Erythroblast (primary cell): ENCODE results near the gene LDLR.
"Not testable (repeated sequence)": the region's sequence is repeated elsewhere in the genome, so short reads cannot be mapped to it uniquely, and the experiment has no call there.

ENCODE experiments used
- DNase-seq, 2 experiments: peaks; one replicate each; lab custom pipeline; 2025; lab: John Stamatoyannopoulos, UW
- GATA1 ChIP-seq: IDR thresholded peaks from 2 replicates; pipeline ENCODE4 v1.6.1; 2011; ENCODE audit warnings: low read depth, mild to moderate bottlenecking, control low read depth, low read length, moderate library complexity
- POLR2A ChIP-seq: IDR thresholded peaks from 2 replicates; pipeline ENCODE4 v1.6.1; 2011; ENCODE audit warnings: mild to moderate bottlenecking, low read length

The LDLR gene

GRCh38 chr19:11125994-11126685 is 36.9 kb downstream of the LDLR start:
- TF ChIP-seq POLR2A (no peak), GATA1 (no peak)
- DNase-seq = peak; percentile 73 to 89

GRCh38 chr19:11127905-11128304 is 38.6 kb downstream of the LDLR start:
- no peak for DNase-seq

DNA sequence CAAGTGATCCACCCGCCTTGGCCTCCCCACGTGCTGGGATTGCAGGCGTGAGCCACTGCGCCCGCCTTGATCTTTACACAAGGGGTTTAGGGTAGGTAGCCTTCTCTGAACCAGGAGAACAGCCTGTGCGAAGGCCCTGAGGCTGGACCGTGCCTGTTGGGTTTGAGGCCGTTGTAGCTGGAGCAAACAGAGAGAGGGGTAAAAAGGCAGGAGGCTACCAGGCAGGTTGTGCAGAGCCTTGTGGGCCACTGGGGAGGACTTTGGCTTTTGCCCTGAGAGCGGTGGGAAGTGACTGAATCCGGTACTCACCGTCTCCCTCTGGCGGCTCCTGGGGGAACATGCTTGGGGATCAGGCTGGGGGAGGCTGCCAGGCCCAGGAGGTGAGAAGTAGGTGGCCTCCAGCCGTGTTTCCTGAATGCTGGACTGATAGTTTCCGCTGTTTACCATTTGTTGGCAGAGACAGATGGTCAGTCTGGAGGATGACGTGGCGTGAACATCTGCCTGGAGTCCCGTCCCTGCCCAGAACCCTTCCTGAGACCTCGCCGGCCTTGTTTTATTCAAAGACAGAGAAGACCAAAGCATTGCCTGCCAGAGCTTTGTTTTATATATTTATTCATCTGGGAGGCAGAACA is 41.7 kb downstream of the LDLR start:
- TF ChIP-seq POLR2A = peak; percentile 12
- no peak for TF ChIP-seq GATA1
- DNase-seq = peak; percentile 69 to 84

More at GRCh38 chr19:11127905-11128304, 38.6 kb downstream of the LDLR start:
- no peak for TF ChIP-seq GATA1
- TF ChIP-seq POLR2A = no peak

GRCh38 chr19:11131471-11131870 is 42.2 kb downstream of the LDLR start:
- TF ChIP-seq POLR2A (no peak), GATA1 (no peak)
- no peak for DNase-seq

DNA sequence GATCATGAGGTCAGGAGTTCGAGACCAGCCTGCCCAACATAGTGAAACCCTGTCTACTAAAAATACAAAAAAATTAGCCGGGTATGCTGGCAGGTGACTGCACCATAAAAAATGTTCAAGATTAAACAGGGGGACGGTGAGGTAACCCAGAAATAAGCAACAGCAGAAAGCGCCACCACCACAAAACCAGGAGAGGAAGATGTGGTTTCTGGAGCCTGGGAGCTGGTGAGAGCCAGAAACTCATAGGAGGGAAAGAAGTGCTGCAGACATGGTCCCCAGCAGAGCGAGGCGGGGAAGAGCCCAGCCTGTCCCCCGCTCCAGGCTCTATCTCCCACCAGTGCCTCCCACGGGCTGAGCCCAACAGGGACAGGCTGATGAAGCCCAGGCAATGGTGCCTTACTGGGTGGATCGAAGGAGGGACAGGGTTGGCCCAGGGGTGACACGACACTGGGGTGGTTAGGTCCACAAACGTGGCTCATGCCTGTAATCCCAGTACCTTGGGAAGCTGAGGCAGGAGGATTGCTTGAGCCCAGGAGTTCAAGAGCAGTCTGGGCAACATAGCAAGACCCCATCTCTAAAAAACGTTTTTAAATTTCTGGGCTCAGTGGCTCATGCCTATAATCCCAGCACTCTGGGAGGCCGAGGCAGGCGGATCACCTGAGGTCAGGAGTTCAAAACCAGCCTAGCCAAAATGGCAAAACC is 47.3 kb downstream of the LDLR start:
- TF ChIP-seq GATA1 = no peak
- TF ChIP-seq POLR2A = peak; percentile 5
- no peak for DNase-seq

GRCh38 chr19:11137542-11138384 is 48.5 kb downstream of the LDLR start:
- peak; percentile 68 to 75 for DNase-seq
- no peak for TF ChIP-seq POLR2A
- TF ChIP-seq GATA1 = no peak

DNA sequence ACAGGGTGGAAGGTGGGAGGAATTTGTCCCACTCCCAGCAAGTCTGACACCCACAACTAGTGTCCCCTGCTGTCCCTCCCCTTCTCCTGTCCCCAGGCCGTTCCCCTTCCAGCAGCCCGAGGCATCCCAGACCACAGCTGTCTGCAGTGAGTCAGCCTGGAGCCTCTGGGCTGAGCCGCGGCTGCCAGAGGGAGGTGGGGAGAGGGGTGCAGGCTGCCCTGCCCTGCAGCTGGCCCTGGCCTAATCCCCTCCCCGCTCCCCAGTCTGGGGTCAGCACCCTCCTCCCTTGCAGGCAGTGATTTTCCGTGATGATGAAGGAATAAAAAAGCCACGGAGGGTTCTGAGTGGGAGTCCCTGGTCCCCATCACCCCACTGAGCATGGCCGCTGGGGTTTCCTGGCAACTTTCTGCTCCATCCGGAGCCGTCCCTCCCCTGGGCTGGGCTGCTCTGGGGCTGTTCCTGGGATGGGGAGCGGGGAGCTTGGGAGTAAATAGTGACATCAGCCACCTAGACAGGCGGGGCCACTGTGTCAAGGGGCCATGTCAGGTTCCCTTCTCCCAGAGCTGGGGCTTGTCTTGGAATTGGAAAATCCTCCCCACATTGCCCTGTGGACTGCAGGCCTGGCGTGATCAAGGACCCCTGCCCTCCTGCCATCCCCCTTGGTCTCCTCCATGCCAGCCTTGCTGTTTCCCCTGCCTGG is 49.5 kb downstream of the LDLR start:
- peak in 1 of 2 experiments; percentile 49 for DNase-seq
- TF ChIP-seq GATA1 (no peak), POLR2A (no peak)

DNA sequence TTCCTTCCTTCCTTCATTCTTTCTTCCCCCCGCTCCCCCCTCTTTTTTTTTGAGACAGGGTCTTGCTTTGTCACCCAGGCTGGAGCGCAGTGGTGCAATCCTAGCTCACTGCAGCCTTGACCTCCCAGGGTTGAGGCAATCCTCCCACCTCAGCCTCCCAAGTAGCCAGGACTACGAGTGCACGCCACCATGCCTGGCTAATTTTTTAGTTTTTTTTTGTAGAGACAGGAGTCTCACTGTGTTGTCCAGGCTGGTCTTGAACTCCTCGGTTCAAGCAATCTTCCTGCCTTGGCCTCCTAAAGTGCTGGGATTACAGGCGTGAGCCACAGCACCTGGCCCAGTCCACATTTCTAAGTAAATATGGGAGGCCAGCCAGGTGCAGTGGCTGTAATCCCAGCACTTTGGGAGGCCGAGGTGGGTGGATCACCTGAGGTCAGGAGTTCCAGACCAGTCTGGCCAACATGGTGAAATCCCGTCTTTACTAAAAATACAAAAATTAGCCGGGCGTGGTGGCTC is 50.8 kb downstream of the LDLR start:
- not testable (repeated sequence) for DNase-seq

DNA sequence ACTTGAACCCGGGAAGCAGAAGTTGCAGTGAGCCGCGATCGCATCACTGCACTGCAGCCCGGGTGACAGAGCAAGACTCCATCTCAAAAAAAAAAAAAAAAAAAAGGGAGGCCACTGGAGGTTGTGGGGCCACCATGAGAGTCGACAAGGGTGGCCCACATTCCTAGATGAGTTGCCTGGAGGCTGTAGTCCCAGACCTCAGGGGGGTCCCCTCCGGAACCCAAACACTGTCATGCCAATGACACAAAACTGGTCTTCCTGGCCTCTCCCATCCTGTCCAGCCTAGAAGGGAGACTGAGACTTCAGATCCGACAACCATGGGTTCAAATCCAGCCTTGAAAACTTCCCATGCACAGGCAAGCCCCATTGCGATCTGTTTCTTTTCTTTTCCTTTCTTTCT is 51.6 kb downstream of the LDLR start:
- no peak for DNase-seq
- TF ChIP-seq GATA1 = no peak
- TF ChIP-seq POLR2A = no peak

DNA sequence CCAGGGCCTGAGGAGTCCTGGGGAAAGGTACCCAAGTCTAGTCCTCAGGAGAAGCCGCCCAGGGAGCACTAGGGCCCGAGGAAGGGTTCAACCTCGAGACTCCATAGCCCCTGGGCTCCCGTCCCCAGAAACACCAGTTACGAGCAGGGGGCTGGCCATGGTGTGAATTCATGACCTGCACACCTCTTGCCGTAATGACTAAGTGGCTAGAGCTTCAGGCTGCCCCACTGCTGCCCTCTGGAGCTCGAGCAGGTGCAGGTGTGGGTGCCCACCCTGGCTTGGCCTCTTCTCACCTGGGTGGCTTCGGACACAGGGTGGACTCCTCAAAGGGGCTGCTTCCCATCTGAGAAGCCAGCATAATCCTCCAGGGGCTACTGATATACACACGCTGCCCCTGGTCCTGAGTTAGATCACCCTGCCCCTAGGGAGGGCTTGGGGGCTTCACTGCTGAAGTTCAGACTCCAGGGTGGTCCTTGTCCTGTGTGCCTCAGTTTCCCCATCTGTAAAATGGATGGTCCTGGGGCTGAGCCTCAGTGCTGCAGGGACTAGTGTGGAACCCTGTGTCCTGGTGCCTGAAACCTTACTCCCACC is 52.8 kb downstream of the LDLR start:
- no peak for DNase-seq
- TF ChIP-seq POLR2A = no peak
- no peak for TF ChIP-seq GATA1

DNA sequence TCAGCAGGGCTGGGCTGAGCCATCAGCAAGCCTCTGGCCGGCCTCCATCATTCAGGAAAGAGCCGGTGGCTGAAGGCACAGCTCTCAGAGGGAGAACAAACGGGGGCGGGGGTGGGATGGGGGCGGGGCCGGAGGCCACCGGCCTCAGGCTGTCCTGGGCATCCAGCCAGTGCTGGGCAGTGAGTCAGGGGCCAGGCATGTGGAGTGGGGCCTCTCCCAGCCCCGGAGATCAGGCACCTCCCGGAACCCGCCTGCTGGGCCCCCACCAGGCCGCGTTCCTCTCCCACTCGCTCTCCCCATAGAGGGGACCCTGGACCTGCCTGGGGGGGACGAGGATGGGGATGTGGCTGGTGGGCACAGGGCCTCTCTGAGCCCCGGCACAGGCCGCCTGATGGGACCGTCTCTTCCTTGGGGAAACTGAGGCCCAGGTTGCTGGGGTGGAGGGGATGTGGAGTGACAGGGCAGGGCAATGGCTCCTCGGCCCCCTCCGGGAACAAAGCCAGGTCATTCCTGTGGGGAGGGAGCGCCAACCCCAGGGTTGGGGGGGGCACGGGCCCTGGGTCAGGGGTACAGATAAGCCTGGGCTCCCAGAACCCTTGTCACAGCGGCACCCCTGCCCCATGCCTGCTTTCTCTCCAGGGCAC is 53.4 kb downstream of the LDLR start:
- DNase-seq = peak; percentile 60 to 68
- TF ChIP-seq POLR2A (no peak), GATA1 (no peak)

DNA sequence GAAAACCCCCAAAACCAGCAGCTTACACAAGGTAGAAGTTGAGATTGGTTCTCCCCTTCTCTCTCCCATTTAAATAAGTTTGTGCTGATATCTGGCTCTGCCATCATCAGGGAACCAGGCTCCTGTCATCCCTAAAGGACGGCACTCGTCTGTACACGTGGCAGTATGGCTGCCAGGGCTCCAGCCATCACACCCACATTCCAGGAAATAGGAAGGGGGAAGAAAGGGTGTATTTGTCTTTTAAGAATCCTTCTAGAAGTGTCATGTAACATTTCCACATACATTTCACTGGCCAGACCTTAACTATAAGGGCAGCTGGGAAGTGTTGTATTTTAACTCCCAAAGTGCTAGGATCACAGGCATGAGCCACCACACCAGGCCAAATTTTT is 56.3 kb downstream of the LDLR start:
- TF ChIP-seq GATA1 = no peak
- no peak for TF ChIP-seq POLR2A
- no peak for DNase-seq
